H1 (cell line): ENCODE measurements around the gene GPC3. TPM values are rescaled to one million over a fixed set of nuclear protein-coding genes. Genes with fewer than 3 reads are reported as not detected.

Experiments
- CTCF ChIA-PET: fragments of 300-600 bp; sonication (Branson Sonifier 250); formaldehyde crosslinking; loops from one replicate; lab custom pipeline; 2021; ENCODE audit not compliant: partially characterized antibody; lab: Charles Lee
- POLR2A ChIA-PET: fragments of 300-600 bp; sonication (Branson Sonifier 250); formaldehyde crosslinking; loops from one replicate; lab custom pipeline; 2021; ENCODE audit warnings: inconsistent platforms; ENCODE audit not compliant: partially characterized antibody; lab: Charles Lee
- DNase-seq, 2 experiments: peaks; one replicate each; pipeline versions ENCODE4 v3.0.0 to v3.0.0-alpha.2; 2010 to 2022; ENCODE audit warnings: low spot score in 2 of 2, low read depth in 1 of 2, mixed read lengths in 1 of 2
- FAIRE-seq: peaks from 2 replicates; lab custom pipeline; 2011; peaks lifted over from hg19 to GRCh38; lab: Jason Lieb, UNC
- H2AFZ ChIP-seq: 2 replicates; pipeline ENCODE4 v1.8.1; 2012; ENCODE audit warnings: low read length, inconsistent platforms
- H2AK5ac ChIP-seq: 2 replicates; pipeline ENCODE4 v1.6.1; 2013; ENCODE audit warnings: low read depth, low read length
- H2BK120ac ChIP-seq: replicated peaks from 2 replicates; pipeline ENCODE3; 2013; ENCODE audit warnings: low read depth, low read length, inconsistent platforms
- H2BK12ac ChIP-seq: 2 replicates; pipeline ENCODE4 v1.6.1; 2013; ENCODE audit warnings: low read depth, low read length
- H2BK15ac ChIP-seq: 2 replicates; pipeline ENCODE4 v1.6.1; 2013; ENCODE audit warnings: low read length
- H2BK20ac ChIP-seq: 2 replicates; pipeline ENCODE4 v1.6.1; 2013; ENCODE audit warnings: low read length
- H2BK5ac ChIP-seq: 2 replicates; pipeline ENCODE4 v1.6.1; 2013; ENCODE audit warnings: low read depth, low read length
- H3K14ac ChIP-seq: 2 replicates; pipeline ENCODE4 v1.6.1; 2013; ENCODE audit warnings: inconsistent platforms; ENCODE audit not compliant: insufficient read length
- H3K18ac ChIP-seq: 2 replicates; pipeline ENCODE4 v1.6.1; 2013; ENCODE audit warnings: low read length; ENCODE audit errors: extremely low read depth
- H3K23ac ChIP-seq: 2 replicates; pipeline ENCODE4 v1.6.1; 2013; ENCODE audit warnings: inconsistent platforms; ENCODE audit not compliant: insufficient read length
- H3K23me2 ChIP-seq: 2 replicates; pipeline ENCODE4 v1.6.1; 2013; ENCODE audit warnings: low read depth, low read length
- H3K27ac ChIP-seq: 2 replicates; pipeline ENCODE4 v1.6.1; 2011; ENCODE audit warnings: low read depth, low read length, inconsistent platforms
- H3K27me3 ChIP-seq, 4 experiments: replicated peaks in 1 of 4; 1 replicate in 1 of 4; 2 replicates in 3 of 4; pipeline versions ENCODE4 v1.6.1 to v1.8.1; 2011 to 2013; ENCODE audit warnings: low read length in 3 of 4, mild to moderate bottlenecking in 3 of 4, inconsistent platforms in 2 of 4, mixed read lengths in 2 of 4, moderate library complexity in 1 of 4; ENCODE audit not compliant: control insufficient read depth in 3 of 4, insufficient read depth in 3 of 4; ENCODE audit errors: extremely low read depth in 1 of 4
- H3K36me3 ChIP-seq, 4 experiments: 2 replicates each; pipeline versions ENCODE4 v1.6.1 to v1.8.1; 2011 to 2013; ENCODE audit warnings: mild to moderate bottlenecking in 4 of 4, low read length in 3 of 4, moderate library complexity in 2 of 4, control low read depth in 1 of 4, inconsistent platforms in 1 of 4; ENCODE audit not compliant: insufficient read depth in 4 of 4, control insufficient read depth in 2 of 4
- H3K4ac ChIP-seq: replicated peaks from 2 replicates; pipeline ENCODE3; 2013; ENCODE audit warnings: low read length, low read depth, mixed read lengths, inconsistent platforms; ENCODE audit not compliant: insufficient read length
- H3K4me1 ChIP-seq, 4 experiments: replicated peaks in 1 of 4; 1 replicate in 1 of 4; 2 replicates in 3 of 4; pipeline versions ENCODE4 v1.6.1 to v1.8.1; 2011 to 2013; ENCODE audit warnings: low read length in 3 of 4, inconsistent platforms in 2 of 4, mixed read lengths in 1 of 4; ENCODE audit not compliant: insufficient read depth in 4 of 4, control insufficient read depth in 3 of 4
- H3K4me2 ChIP-seq, 2 experiments: 2 replicates each; pipeline versions ENCODE4 v1.6.1 to v1.8.1; 2011 to 2013; ENCODE audit warnings: low read depth in 2 of 2, low read length in 2 of 2, control low read depth in 1 of 2, inconsistent platforms in 1 of 2, mild to moderate bottlenecking in 1 of 2; ENCODE audit not compliant: insufficient read depth in 1 of 2
- H3K4me3 ChIP-seq, 4 experiments: fragments of 200-600, 300-600 bp in 1 of 4; sonication (generic), shearing (Covaris generic), sonication (Bioruptor Twin) in 1 of 4; 2 replicates each; pipeline versions ENCODE4 v1.5.1 to v1.8.1; 2011 to 2016; ENCODE audit warnings: low read length in 4 of 4, low read depth in 3 of 4, control low read depth in 2 of 4, inconsistent platforms in 2 of 4, mild to moderate bottlenecking in 2 of 4, mixed read lengths in 1 of 4, moderate library complexity in 1 of 4; ENCODE audit not compliant: insufficient read depth in 2 of 4; ENCODE audit errors: extremely low read depth in 1 of 4
- H3K56ac ChIP-seq: replicated peaks from 2 replicates; pipeline ENCODE3; 2013; ENCODE audit warnings: low read depth, mild to moderate bottlenecking, mixed read lengths, low read length, inconsistent platforms; ENCODE audit not compliant: insufficient read length
- H3K79me1 ChIP-seq: 2 replicates; pipeline ENCODE4 v1.6.1; 2013; ENCODE audit warnings: low read depth, low read length, control low read depth
- H3K79me2 ChIP-seq, 2 experiments: 2 replicates each; pipeline versions ENCODE4 v1.6.1 to v1.8.1; 2012 to 2013; ENCODE audit warnings: low read length in 2 of 2, mild to moderate bottlenecking in 2 of 2, inconsistent platforms in 1 of 2; ENCODE audit not compliant: insufficient read depth in 2 of 2, control insufficient read depth in 1 of 2
- H3K9ac ChIP-seq, 4 experiments: replicated peaks in 1 of 4; 1 replicate in 1 of 4; 2 replicates in 3 of 4; pipeline versions ENCODE4 v1.6.1 to v1.8.1; 2011 to 2013; ENCODE audit warnings: low read depth in 3 of 4, low read length in 3 of 4, control low read depth in 2 of 4, mild to moderate bottlenecking in 2 of 4, moderate library complexity in 2 of 4, inconsistent platforms in 1 of 4; ENCODE audit errors: extremely low read depth in 1 of 4
- H3K9me3 ChIP-seq, 2 experiments: 2 replicates each; pipeline versions ENCODE4 v1.6.1 to v1.8.1; 2012 to 2013; ENCODE audit warnings: mild to moderate bottlenecking in 2 of 2, moderate library complexity in 2 of 2, control low read depth in 1 of 2, inconsistent platforms in 1 of 2, low read depth in 1 of 2, low read length in 1 of 2, mixed read lengths in 1 of 2; ENCODE audit not compliant: insufficient read depth in 2 of 2
- H4K20me1 ChIP-seq, 2 experiments: replicated peaks in 1 of 2; 2 replicates each; pipeline versions ENCODE3 to v1.8.1; 2011 to 2013; ENCODE audit warnings: inconsistent platforms in 2 of 2, low read length in 2 of 2, mild to moderate bottlenecking in 1 of 2; ENCODE audit not compliant: insufficient read depth in 2 of 2, control insufficient read depth in 1 of 2
- H4K5ac ChIP-seq: 2 replicates; pipeline ENCODE4 v1.6.1; 2013; ENCODE audit warnings: low read length, low read depth, mixed read lengths, inconsistent platforms; ENCODE audit not compliant: insufficient read length
- H4K8ac ChIP-seq: 2 replicates; pipeline ENCODE4 v1.8.0; 2013; ENCODE audit warnings: mild to moderate bottlenecking, moderate library complexity, low read length, inconsistent platforms; ENCODE audit not compliant: insufficient read depth; ENCODE audit errors: extremely low read depth
- H4K91ac ChIP-seq: replicated peaks from 2 replicates; pipeline ENCODE3; 2013; ENCODE audit warnings: low read length, mixed read lengths, inconsistent platforms; ENCODE audit not compliant: insufficient read length
- ATF2 ChIP-seq: IDR thresholded peaks from 2 replicates; pipeline ENCODE4 v1.6.1; 2012; ENCODE audit warnings: low read length, inconsistent platforms
- CBX5 ChIP-seq: fragments of 300-800, 300-1000 bp; sonication (generic); IDR thresholded peaks from 2 replicates; pipeline ENCODE4 v1.7.1; 2016; ENCODE audit warnings: antibody characterized with exemption, low read length, low read depth
- EP300 ChIP-seq, 2 experiments: IDR thresholded peaks; 1 replicate in 1 of 2; 2 replicates in 1 of 2; pipeline ENCODE4 v1.6.1; 2011 to 2012; ENCODE audit warnings: low read depth in 2 of 2, low read length in 2 of 2, mild to moderate bottlenecking in 2 of 2, borderline replicate concordance in 1 of 2, inconsistent platforms in 1 of 2, moderate library complexity in 1 of 2
- JUN ChIP-seq: IDR thresholded peaks from 2 replicates; pipeline ENCODE4 v1.6.1; 2011; ENCODE audit warnings: low read depth, mild to moderate bottlenecking, improper control_type of control experiment, low read length
- NANOG ChIP-seq: IDR thresholded peaks from 2 replicates; pipeline ENCODE4 v1.6.1; 2011; ENCODE audit warnings: low read length, low read depth, mild to moderate bottlenecking, inconsistent platforms; ENCODE audit not compliant: insufficient read depth, poor library complexity, severe bottlenecking
- NRF1 ChIP-seq: IDR thresholded peaks from 2 replicates; pipeline ENCODE4 v1.6.1; 2011; ENCODE audit warnings: mild to moderate bottlenecking, low read depth, low read length, improper control_type of control experiment
- POU5F1 ChIP-seq: IDR thresholded peaks from 2 replicates; pipeline ENCODE4 v1.6.1; 2011; ENCODE audit warnings: low read depth, mild to moderate bottlenecking, low read length, moderate library complexity
- RNF2 ChIP-seq: fragments of 200-900, 300-1000 bp; sonication (generic); IDR thresholded peaks from 2 replicates; pipeline ENCODE4 v1.7.1; 2016; ENCODE audit warnings: borderline replicate concordance, low read depth, mild to moderate bottlenecking, antibody characterized with exemption, low read length; ENCODE audit not compliant: poor library complexity, severe bottlenecking; ENCODE audit errors: missing control alignments
- SAP30 ChIP-seq: fragments of 300-600 bp; sonication (generic); IDR thresholded peaks from 2 replicates; pipeline ENCODE4 v1.7.1; 2012; ENCODE audit warnings: low read length, moderate library complexity, mild to moderate bottlenecking, inconsistent platforms; ENCODE audit not compliant: insufficient read depth, insufficient replicate concordance
- TCF12 ChIP-seq: IDR thresholded peaks from 2 replicates; pipeline ENCODE4 v1.6.1; 2011; ENCODE audit warnings: low read depth, mild to moderate bottlenecking, low read length
- TEAD4 ChIP-seq: IDR thresholded peaks from 2 replicates; pipeline ENCODE4 v1.6.1; 2012; ENCODE audit warnings: low read depth, low read length, inconsistent platforms, mixed read lengths
- WGBS, 2 experiments: shearing (Covaris generic) in 1 of 2; methylation state at CpG; one replicate each; pipeline versions ENCODE4 v1.1.6 to v1.1.7; 2013 to 2015; ENCODE audit warnings: low lambda C conversion rate in 2 of 2, mixed read lengths in 2 of 2, inconsistent platforms in 1 of 2, low coverage in 1 of 2, missing lambda C conversion rate in 1 of 2; ENCODE audit not compliant: insufficient replicate concordance in 2 of 2, insufficient coverage in 1 of 2, insufficient read length in 1 of 2; ENCODE audit errors: extremely low coverage in 1 of 2, missing lambda C conversion rate in 1 of 2; 5-methylcytosine and 5-hydroxymethylcytosine counted together
- polyA plus RNA-seq, 7 experiments: library from polyadenylated mRNA; depleted of rRNA in 3 of 7; stranded (reverse) in 5 of 7; unstranded in 2 of 7; fragments of >200 nt in 5 of 7; fragments of 200-250 nt in 2 of 7; gene quantifications; 1 replicate in 5 of 7; 2 replicates in 1 of 7; 4 replicates in 1 of 7; pipeline versions ENCODE4 v1.2.1 to v1.2.3, GENCODE V29; 2011 to 2013; ENCODE audit warnings: missing spikeins in 2 of 7, mixed read lengths in 2 of 7
- total RNA-seq: library from RNA; stranded (reverse); fragmentation: NEBNext Ultra II Directional; extraction: Animal tissue kit (Norgen Biotek cat#: 25700); gene quantifications from 2 replicates; pipeline ENCODE4 v1.2.1, GENCODE V29; 2021

Gene GPC3
- total and polyA plus RNA-seq, 2 of the 8 experiments (the other 6 are each of a cell fraction or from before 2014, with no cell fraction given): 64.8 to 71.9 TPM

DNA sequence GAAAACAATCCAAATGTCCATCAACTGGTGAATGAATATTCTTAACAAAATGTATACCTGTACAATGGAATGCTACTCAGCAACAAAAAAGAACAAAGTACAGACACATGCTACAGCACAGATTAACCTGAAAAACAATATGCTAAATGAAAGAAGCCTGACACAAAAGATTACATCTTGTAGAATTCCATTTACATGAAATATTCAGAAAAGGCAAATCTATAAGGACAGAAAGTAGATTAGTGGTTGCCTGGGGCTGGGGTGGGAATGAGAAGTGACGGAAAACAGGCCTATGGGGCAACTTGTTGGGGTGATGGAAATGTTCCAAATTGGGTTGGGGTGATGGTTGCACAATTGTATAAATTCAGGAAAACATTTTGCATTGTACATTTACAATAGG, 351.0 kb downstream of the GPC3 start:
- no peak overlapping the region for H3K14ac ChIP-seq
- H4K5ac ChIP-seq: no peak overlapping the region
- H4K20me1 ChIP-seq: no peaks in the 10 kb centered on the region
- no peak overlapping the region for H2AFZ ChIP-seq
- no peak overlapping the region for H2BK15ac ChIP-seq
- H3K4me3 ChIP-seq: no peak overlapping the region
- no peak overlapping the region for H2AK5ac ChIP-seq
- no peak overlapping the region for H3K18ac ChIP-seq
- no peaks in the 10 kb centered on the region for H3K27me3 ChIP-seq
- H3K56ac ChIP-seq: no peak overlapping the region
- no peaks in the 10 kb centered on the region for H3K9me3 ChIP-seq
- H3K4me1 ChIP-seq: no peaks in the 10 kb centered on the region; a peak in 1 of 7 replicates
- CTCF ChIA-PET: no interaction called here
- no peak overlapping the region for H3K27ac ChIP-seq
- FAIRE-seq (no peak), DNase-seq (no peak)
- no peaks in the 10 kb centered on the region for H3K79me1 ChIP-seq
- H3K4ac ChIP-seq: no peak overlapping the region
- no peak overlapping the region for H3K9ac ChIP-seq
- H3K79me2 ChIP-seq: no peaks in the 10 kb centered on the region
- POLR2A ChIA-PET: interaction anchor here (0.5 kb wide), 1 partner anchor 81 kb away, joined by 3 read pairs; no protein-coding TSS in a partner anchor
- no peak overlapping the region for H2BK5ac ChIP-seq
- no peaks in the 10 kb centered on the region for H3K36me3 ChIP-seq
- no peak overlapping the region for H2BK12ac ChIP-seq
- no peak overlapping the region for H3K4me2 ChIP-seq
- no peaks in the 10 kb centered on the region for H3K23me2 ChIP-seq
- no peak overlapping the region for H2BK20ac ChIP-seq
- WGBS, 2 experiments: 90% methylated on average over 1 of the region's 1 CpG; no CpG with 5 or more reads in 1 of the 2 experiments
- H3K23ac ChIP-seq: no peak overlapping the region
- H2BK120ac ChIP-seq: no peak overlapping the region
- no peak overlapping the region for H4K8ac ChIP-seq
- no peak overlapping the region for H4K91ac ChIP-seq
- TF ChIP-seq JUN (no peak), NRF1 (no peak), NANOG (no peak), TCF12 (no peak), RNF2 (no peak), POU5F1 (no peak), SAP30 (no peak), EP300 (IDR thresholded peaks at IDR 0.05; ENCODE audit: borderline replicate concordance in 1 of 2, low read depth in 2 of 2, low read length in 2 of 2) (no peak), CBX5 (no peak), ATF2 (no peak), TEAD4 (no peak)
